ENCODE data around the gene DCX.
"Not testable (repeated sequence)": the region's sequence is repeated elsewhere in the genome, so short reads cannot be mapped to it uniquely, and the experiment has no call there.

DCX gene

GRCh38 chrX:111348429-111348828 lies 63.6 kb downstream of the DCX start:
- no peak overlapping the region for H3K9ac ChIP-seq (ENCODE audit: insufficient read length)
- TF ChIP-seq FOXP2 (optimal IDR thresholded peaks at IDR 0.05; ENCODE audit: control extremely low read depth, extremely low read length, insufficient read depth) (no peak), POLR2AphosphoS5 (IDR thresholded peaks at IDR 0.05; ENCODE audit: borderline replicate concordance, low read depth, low read length) (no peak), EZH2 (IDR thresholded peaks at IDR 0.05) (no peak)
- no peak overlapping the region for H3K27ac ChIP-seq

GRCh38 chrX:111346150-111346549 lies 65.8 kb downstream of the DCX start:
- not testable (repeated sequence) for H3K4me3 ChIP-seq; H3K36me3 ChIP-seq (ENCODE audit: insufficient read depth, low read length); H3K9ac ChIP-seq (ENCODE audit: insufficient read length); H3K27ac ChIP-seq; DNase-seq (ENCODE audit: low read depth, low spot score); H3K9me3 ChIP-seq (ENCODE audit: low read depth, low read length)

More at GRCh38 chrX:111348429-111348828, 63.6 kb downstream of the DCX start:
- H3K36me3 ChIP-seq (ENCODE audit: insufficient read depth, low read length), result no peaks in the 10 kb centered on the region
- DNase-seq (ENCODE audit: low read depth, low spot score), result no peak
- H3K4me3 ChIP-seq, result no peak overlapping the region
- no peaks in the 10 kb centered on the region for H3K9me3 ChIP-seq (ENCODE audit: low read depth, low read length)

GRCh38 chrX:111340054-111340453 lies 71.9 kb downstream of the DCX start:
- Histone ChIP-seq H3K9ac (ENCODE audit: insufficient read length) (no peak overlapping the region), H3K27ac (no peak overlapping the region), H3K4me3 (no peak overlapping the region), H3K9me3 (ENCODE audit: low read depth, low read length) (no peaks in the 10 kb centered on the region), H3K36me3 (ENCODE audit: insufficient read depth, low read length) (no peaks in the 10 kb centered on the region)
- TF ChIP-seq EZH2 (IDR thresholded peaks at IDR 0.05) (no peak), FOXP2 (optimal IDR thresholded peaks at IDR 0.05; ENCODE audit: control extremely low read depth, extremely low read length, insufficient read depth) (no peak), POLR2AphosphoS5 (IDR thresholded peaks at IDR 0.05; ENCODE audit: borderline replicate concordance, low read depth, low read length) (no peak)
- DNase-seq (ENCODE audit: low read depth, low spot score), result no peak

GRCh38 chrX:111339212-111339611 lies 72.8 kb downstream of the DCX start:
- Histone ChIP-seq H3K36me3 (ENCODE audit: insufficient read depth, low read length) (no peaks in the 10 kb centered on the region), H3K9ac (ENCODE audit: insufficient read length) (no peak overlapping the region), H3K4me3 (no peak overlapping the region), H3K9me3 (ENCODE audit: low read depth, low read length) (no peaks in the 10 kb centered on the region), H3K27ac (no peak overlapping the region)
- DNase-seq (ENCODE audit: low read depth, low spot score), result no peak
- no peak for TF ChIP-seq EZH2 (IDR thresholded peaks at IDR 0.05)
- no peak for TF ChIP-seq FOXP2 (optimal IDR thresholded peaks at IDR 0.05; ENCODE audit: control extremely low read depth, extremely low read length, insufficient read depth)
- TF ChIP-seq POLR2AphosphoS5 (IDR thresholded peaks at IDR 0.05; ENCODE audit: borderline replicate concordance, low read depth, low read length), result no peak

- H3K4me3 ChIP-seq, result no peak overlapping the region
- H3K9ac ChIP-seq (ENCODE audit: insufficient read length), result no peak overlapping the region
- H3K27ac ChIP-seq, result no peak overlapping the region
- H3K36me3 ChIP-seq (ENCODE audit: insufficient read depth, low read length), result no peaks in the 10 kb centered on the region
- TF ChIP-seq EZH2 (IDR thresholded peaks at IDR 0.05), result no peak
- TF ChIP-seq FOXP2 (optimal IDR thresholded peaks at IDR 0.05; ENCODE audit: control extremely low read depth, extremely low read length, insufficient read depth), result no peak
- TF ChIP-seq POLR2AphosphoS5 (IDR thresholded peaks at IDR 0.05; ENCODE audit: borderline replicate concordance, low read depth, low read length), result no peak
- DNase-seq (ENCODE audit: low read depth, low spot score), result no peak
- H3K9me3 ChIP-seq (ENCODE audit: low read depth, low read length), result no peaks in the 10 kb centered on the region
Observed at GRCh38 chrX:111338095-111338698, 73.8 kb downstream of the DCX start.

- Histone ChIP-seq H3K9me3 (ENCODE audit: low read depth, low read length) (no peaks in the 10 kb centered on the region), H3K27ac (no peak overlapping the region), H3K9ac (ENCODE audit: insufficient read length) (no peak overlapping the region), H3K4me3 (no peak overlapping the region), H3K36me3 (ENCODE audit: insufficient read depth, low read length) (no peaks in the 10 kb centered on the region)
- TF ChIP-seq POLR2AphosphoS5 (IDR thresholded peaks at IDR 0.05; ENCODE audit: borderline replicate concordance, low read depth, low read length), result no peak
- no peak for DNase-seq (ENCODE audit: low read depth, low spot score)
Observed at GRCh38 chrX:111337067-111337637, 74.8 kb downstream of the DCX start.

GRCh38 chrX:111336141-111336540 lies 75.9 kb downstream of the DCX start:
- TF ChIP-seq FOXP2 (optimal IDR thresholded peaks at IDR 0.05; ENCODE audit: control extremely low read depth, extremely low read length, insufficient read depth), result no peak
- TF ChIP-seq EZH2 (IDR thresholded peaks at IDR 0.05), result no peak
- TF ChIP-seq POLR2AphosphoS5 (IDR thresholded peaks at IDR 0.05; ENCODE audit: borderline replicate concordance, low read depth, low read length), result no peak
- Histone ChIP-seq H3K36me3 (ENCODE audit: insufficient read depth, low read length) (no peaks in the 10 kb centered on the region), H3K4me3 (no peak overlapping the region), H3K9ac (ENCODE audit: insufficient read length) (no peak overlapping the region), H3K9me3 (ENCODE audit: low read depth, low read length) (no peaks in the 10 kb centered on the region), H3K27ac (no peak overlapping the region)
- DNase-seq (ENCODE audit: low read depth, low spot score), result no peak

GRCh38 chrX:111329370-111329769 lies 82.6 kb downstream of the DCX start:
- no peak overlapping the region for H3K4me3 ChIP-seq
- no peak overlapping the region for H3K27ac ChIP-seq
- TF ChIP-seq FOXP2 (optimal IDR thresholded peaks at IDR 0.05; ENCODE audit: control extremely low read depth, extremely low read length, insufficient read depth), result no peak
- no peaks in the 10 kb centered on the region for H3K9me3 ChIP-seq (ENCODE audit: low read depth, low read length)
- no peak overlapping the region for H3K9ac ChIP-seq (ENCODE audit: insufficient read length)
- DNase-seq (ENCODE audit: low read depth, low spot score), result no peak
- H3K36me3 ChIP-seq (ENCODE audit: insufficient read depth, low read length), result no peaks in the 10 kb centered on the region

- no peaks in the 10 kb centered on the region for H3K36me3 ChIP-seq (ENCODE audit: insufficient read depth, low read length)
- DNase-seq (ENCODE audit: low read depth, low spot score), result no peak
- H3K9ac ChIP-seq (ENCODE audit: insufficient read length), result no peak overlapping the region
- no peaks in the 10 kb centered on the region for H3K9me3 ChIP-seq (ENCODE audit: low read depth, low read length)
- H3K4me3 ChIP-seq, result no peak overlapping the region
- no peak overlapping the region for H3K27ac ChIP-seq
- TF ChIP-seq EZH2 (IDR thresholded peaks at IDR 0.05), result no peak
- TF ChIP-seq POLR2AphosphoS5 (IDR thresholded peaks at IDR 0.05; ENCODE audit: borderline replicate concordance, low read depth, low read length), result no peak
- TF ChIP-seq FOXP2 (optimal IDR thresholded peaks at IDR 0.05; ENCODE audit: control extremely low read depth, extremely low read length, insufficient read depth), result no peak
Observed at GRCh38 chrX:111328858-111329257, 83.1 kb downstream of the DCX start.

Measured in SK-N-MC (cell line).